IMR-90 (cell line): Measurements from ENCODE around the gene PRR33. TPM values are rescaled to one million over a fixed set of nuclear protein-coding genes. Genes with fewer than 3 reads are reported as not detected.

Source experiments
- ATAC-seq: fragments of 200-7000 bp; cut with Tn5 transposase; 2 replicates; pipeline ENCODE4 v1.9.1; 2020; ENCODE audit warnings: low read depth, mild to moderate bottlenecking, moderate library complexity
- BruUV-seq: library from RNA; stranded (reverse); fragments of 400-500 nt; replicated peaks from 2 replicates; lab custom pipeline; 2021; lab: Mats Ljungman, UMichigan
- CTCF ChIA-PET: fragments of 300-600 bp; formaldehyde crosslinking; extraction: SDS; loops from one replicate; lab custom pipeline; 2021; ENCODE audit warnings: antibody characterized with exemption; lab: Yijun Ruan, JAX
- POLR2A ChIA-PET: fragments of 300-600 bp; sonication (Branson Sonifier 250); formaldehyde crosslinking; loops from one replicate; lab custom pipeline; 2022; ENCODE audit warnings: antibody characterized with exemption; ENCODE audit not compliant: unreplicated experiment; lab: Charles Lee
- DNase-seq: peaks from one replicate; pipeline ENCODE4 v3.0.0; 2013
- H2AFZ ChIP-seq: replicated peaks from 2 replicates; pipeline ENCODE3; 2013; ENCODE audit warnings: low read length, mild to moderate bottlenecking; ENCODE audit not compliant: poor library complexity
- H2AK5ac ChIP-seq: 2 replicates; pipeline ENCODE4 v1.6.1; 2013; ENCODE audit warnings: low read depth, low read length, inconsistent platforms
- H2AK9ac ChIP-seq: replicated peaks from 2 replicates; pipeline ENCODE3; 2013; ENCODE audit warnings: mild to moderate bottlenecking, low read depth, low read length, moderate library complexity; ENCODE audit not compliant: poor library complexity
- H2BK120ac ChIP-seq: 2 replicates; pipeline ENCODE4 v1.6.1; 2013; ENCODE audit warnings: low read depth, low read length, inconsistent platforms
- H2BK15ac ChIP-seq: 3 replicates; pipeline ENCODE4 v1.6.1; 2013; ENCODE audit warnings: low read depth, low read length, inconsistent platforms
- H2BK20ac ChIP-seq: 2 replicates; pipeline ENCODE4 v1.6.1; 2013; ENCODE audit warnings: low read depth, mild to moderate bottlenecking, inconsistent platforms, low read length, moderate library complexity
- H2BK5ac ChIP-seq: 2 replicates; pipeline ENCODE4 v1.6.1; 2013; ENCODE audit warnings: mild to moderate bottlenecking, low read depth, low read length, inconsistent platforms; ENCODE audit not compliant: poor library complexity, severe bottlenecking
- H3K14ac ChIP-seq: replicated peaks from 2 replicates; pipeline ENCODE4 v1.6.1; 2013; ENCODE audit warnings: low read depth, low read length, inconsistent platforms
- H3K18ac ChIP-seq: 2 replicates; pipeline ENCODE4 v1.6.1; 2013; ENCODE audit warnings: low read depth, low read length, control low read depth
- H3K23ac ChIP-seq: 2 replicates; pipeline ENCODE4 v1.6.1; 2013; ENCODE audit warnings: low read depth, low read length, inconsistent platforms
- H3K27ac ChIP-seq: 2 replicates; pipeline ENCODE4 v1.5.1; 2013; ENCODE audit warnings: mild to moderate bottlenecking, control low read depth, low read length; ENCODE audit not compliant: insufficient read depth
- H3K27me3 ChIP-seq: 2 replicates; pipeline ENCODE4 v1.6.1; 2013; ENCODE audit warnings: low read length; ENCODE audit not compliant: control insufficient read depth, insufficient read depth
- H3K36me3 ChIP-seq: 2 replicates; pipeline ENCODE4 v1.6.1; 2013; ENCODE audit warnings: low read length, mixed read lengths; ENCODE audit not compliant: control insufficient read depth, insufficient read depth
- H3K4ac ChIP-seq: 2 replicates; pipeline ENCODE4 v1.6.1; 2013; ENCODE audit warnings: low read depth, low read length, inconsistent platforms
- H3K4me1 ChIP-seq: 2 replicates; pipeline ENCODE4 v1.6.1; 2013; ENCODE audit warnings: low read length, mixed read lengths; ENCODE audit not compliant: control insufficient read depth, insufficient read depth
- H3K4me2 ChIP-seq: 2 replicates; pipeline ENCODE4 v1.6.1; 2013; ENCODE audit warnings: low read depth, mild to moderate bottlenecking, control low read depth, low read length, moderate library complexity
- H3K4me3 ChIP-seq: 2 replicates; pipeline ENCODE4 v1.5.1; 2013; ENCODE audit warnings: low read depth, mild to moderate bottlenecking, control low read depth, low read length, moderate library complexity; ENCODE audit not compliant: insufficient read depth
- H3K56ac ChIP-seq: 2 replicates; pipeline ENCODE4 v1.6.1; 2013; ENCODE audit warnings: low read length, inconsistent platforms; ENCODE audit not compliant: insufficient read depth; ENCODE audit errors: extremely low read depth
- H3K79me1 ChIP-seq, 2 experiments: 2 replicates each; pipeline ENCODE4 v1.6.1; 2013; ENCODE audit warnings: low read length in 2 of 2, inconsistent platforms in 1 of 2, low read depth in 1 of 2
- H3K9ac ChIP-seq: 2 replicates; pipeline ENCODE4 v1.6.1; 2013; ENCODE audit warnings: low read depth, low read length, control low read depth
- H3K9me1 ChIP-seq: 2 replicates; pipeline ENCODE4 v1.6.1; 2013; ENCODE audit warnings: low read length, inconsistent platforms; ENCODE audit not compliant: insufficient read depth
- H3K9me3 ChIP-seq: 2 replicates; pipeline ENCODE4 v1.6.1; 2013; ENCODE audit warnings: low read length; ENCODE audit not compliant: control insufficient read depth, insufficient read depth
- H4K20me1 ChIP-seq: 2 replicates; pipeline ENCODE4 v1.6.1; 2013; ENCODE audit warnings: low read length, inconsistent platforms; ENCODE audit not compliant: insufficient read depth
- H4K5ac ChIP-seq: 2 replicates; pipeline ENCODE4 v1.6.1; 2013; ENCODE audit warnings: mild to moderate bottlenecking, low read depth, low read length, control low read depth
- H4K8ac ChIP-seq, 2 experiments: 2 replicates each; pipeline ENCODE4 v1.6.1; 2013; ENCODE audit warnings: low read depth in 2 of 2, low read length in 2 of 2, control low read depth in 1 of 2, inconsistent platforms in 1 of 2
- H4K91ac ChIP-seq: 2 replicates; pipeline ENCODE4 v1.6.1; 2013; ENCODE audit warnings: low read depth, low read length, inconsistent platforms; ENCODE audit not compliant: insufficient read depth
- MAFK ChIP-seq: IDR thresholded peaks from 2 replicates; pipeline ENCODE4 v1.6.1; 2012; ENCODE audit warnings: low read depth, low read length, improper control_type of control experiment
- RFX5 ChIP-seq: IDR thresholded peaks from 2 replicates; pipeline ENCODE4 v1.8.0; 2012; ENCODE audit warnings: low read depth, mild to moderate bottlenecking, low read length, moderate library complexity
- WGBS, 2 experiments: methylation state at CpG; one replicate each; pipeline versions ENCODE4 v1.1.5 to v1.1.7; 2013; ENCODE audit warnings: missing lambda C conversion rate in 2 of 2; ENCODE audit not compliant: insufficient read length in 1 of 2; ENCODE audit errors: extremely low coverage in 2 of 2; 5-methylcytosine and 5-hydroxymethylcytosine counted together
- dilution Hi-C: fragments of 300-500 bp; cut with HindIII; formaldehyde crosslinking; loops from one replicate; pipeline ENCODE4 v1.14.3; 2018; ENCODE audit warnings: low sequenced_read_pairs; ENCODE audit not compliant: unreplicated experiment
- in situ Hi-C: fragments of 300-500 bp; cut with MboI; formaldehyde crosslinking; loops from 3 replicates; pipeline ENCODE4 v1.14.3; 2019; ENCODE audit warnings: low sequenced_read_pairs, inconsistent platforms, mixed read lengths
- intact Hi-C: fragments of 100-400 bp; cut with micrococcal nuclease; formaldehyde crosslinking; loops from 2 replicates; pipeline ENCODE4 v1.10.0; 2022
- polyA plus RNA-seq, 3 experiments: library from polyadenylated mRNA; depleted of rRNA; stranded (reverse); fragments of >200 nt; gene quantifications; 2 replicates each; pipeline ENCODE4 v1.2.3, GENCODE V29; 2012; ENCODE audit warnings: low replicate concordance in 1 of 3
- total RNA-seq: library from RNA; depleted of rRNA; stranded (reverse); fragments of >200 nt; gene quantifications from 2 replicates; pipeline ENCODE4 v1.2.3, GENCODE V29; 2012
- TF ChIP-seq, protein P1 (sequence below): fragments of 150-350 bp; IDR thresholded peaks from 2 replicates; pipeline ENCODE4 v1.6.1; 2017; ENCODE audit warnings: mild to moderate bottlenecking, antibody characterized with exemption, low read length, low read depth
- TF ChIP-seq, protein P2 (sequence below): conservative IDR thresholded peaks from 2 replicates; pipeline ENCODE4 v1.5.1; 2012; ENCODE audit warnings: mild to moderate bottlenecking, low read depth, low read length, improper control_type of control experiment

The PRR33 gene
- total and polyA plus RNA-seq, 2 of the 4 experiments (the other 2 are of a cell fraction): not detected

DNA sequence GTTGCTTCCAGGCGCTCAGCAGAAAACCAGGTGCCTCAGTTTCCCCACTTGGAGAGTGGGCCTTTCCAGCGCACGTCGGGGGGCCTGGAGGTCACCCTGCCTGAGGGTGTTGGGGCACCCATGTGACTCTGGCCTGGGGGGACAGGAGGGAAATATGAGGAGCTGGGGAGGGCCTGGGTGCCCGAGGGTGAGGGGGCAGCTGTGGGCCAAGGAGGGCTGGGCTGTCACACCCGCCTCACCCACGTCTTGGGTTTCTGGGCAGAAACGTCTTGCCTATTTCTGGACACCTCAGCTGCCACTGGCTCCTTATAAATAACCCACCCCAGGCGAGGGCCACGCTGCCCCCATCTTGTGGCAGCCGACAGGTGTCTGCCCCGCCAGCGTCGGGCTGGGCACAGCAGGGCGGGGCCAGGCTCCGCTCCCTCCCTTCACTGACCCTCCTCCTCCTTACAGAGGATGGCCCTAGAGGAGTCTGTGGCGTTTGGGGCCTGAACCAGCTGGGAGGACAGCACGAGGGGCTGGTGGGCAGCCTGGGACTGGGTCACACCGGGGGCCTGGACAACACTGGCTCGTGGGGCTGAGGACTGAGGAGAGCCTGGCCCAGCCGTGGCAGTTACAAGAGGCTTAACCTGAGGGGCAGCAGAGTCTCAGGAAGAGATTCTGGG lies 29.3 kb upstream of the PRR33 start:
- Histone ChIP-seq H2AK9ac (no peak overlapping the region), H3K4me1 (no peaks in the 10 kb centered on the region), H4K91ac (no peak overlapping the region), H3K14ac (no peak overlapping the region), H3K9me3 (no peaks in the 10 kb centered on the region), H3K9ac (no peak overlapping the region), H3K4me3 (no peak overlapping the region), H3K18ac (no peak overlapping the region), H3K27ac (no peak overlapping the region), H3K27me3 (peaks cover 15% of the 10 kb centered on the region), H2AK5ac (no peak overlapping the region), H2BK20ac (no peak overlapping the region), H2BK5ac (no peak overlapping the region), H3K23ac (no peak overlapping the region), H3K4me2 (no peak overlapping the region), H4K20me1 (no peaks in the 10 kb centered on the region; the same call in 1 of the 2 replicates), H3K56ac (no peak overlapping the region), H3K4ac (no peak overlapping the region), H2BK120ac (no peak overlapping the region), H4K5ac (no peak overlapping the region), H2AFZ (no peak overlapping the region), H3K79me1 (no peaks in the 10 kb centered on the region), H2BK15ac (no peak overlapping the region), H4K8ac (no peak overlapping the region), H3K36me3 (no peaks in the 10 kb centered on the region), H3K9me1 (no peaks in the 10 kb centered on the region)
- DNase-seq (no peak), ATAC-seq (no peak)
- in situ Hi-C loops: no loop called here
- intact Hi-C loops: no loop called here
- ChIA-PET POLR2A (no interaction called here), CTCF (interaction anchor here (0.7 kb wide), 1 partner anchor 23 kb away, joined by 3 read pairs; no protein-coding TSS in a partner anchor)
- BruUV-seq: no TSS peak
- 85% methylated on average over 6 of the region's 21 CpGs; no CpG with 5 or more reads in 1 of the 2 experiments for WGBS, 2 experiments
- TF ChIP-seq, protein P1, sequence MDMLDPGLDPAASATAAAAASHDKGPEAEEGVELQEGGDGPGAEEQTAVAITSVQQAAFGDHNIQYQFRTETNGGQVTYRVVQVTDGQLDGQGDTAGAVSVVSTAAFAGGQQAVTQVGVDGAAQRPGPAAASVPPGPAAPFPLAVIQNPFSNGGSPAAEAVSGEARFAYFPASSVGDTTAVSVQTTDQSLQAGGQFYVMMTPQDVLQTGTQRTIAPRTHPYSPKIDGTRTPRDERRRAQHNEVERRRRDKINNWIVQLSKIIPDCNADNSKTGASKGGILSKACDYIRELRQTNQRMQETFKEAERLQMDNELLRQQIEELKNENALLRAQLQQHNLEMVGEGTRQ: no peak
- TF ChIP-seq MAFK (no peak), RFX5 (no peak)
- TF ChIP-seq, protein P2, sequence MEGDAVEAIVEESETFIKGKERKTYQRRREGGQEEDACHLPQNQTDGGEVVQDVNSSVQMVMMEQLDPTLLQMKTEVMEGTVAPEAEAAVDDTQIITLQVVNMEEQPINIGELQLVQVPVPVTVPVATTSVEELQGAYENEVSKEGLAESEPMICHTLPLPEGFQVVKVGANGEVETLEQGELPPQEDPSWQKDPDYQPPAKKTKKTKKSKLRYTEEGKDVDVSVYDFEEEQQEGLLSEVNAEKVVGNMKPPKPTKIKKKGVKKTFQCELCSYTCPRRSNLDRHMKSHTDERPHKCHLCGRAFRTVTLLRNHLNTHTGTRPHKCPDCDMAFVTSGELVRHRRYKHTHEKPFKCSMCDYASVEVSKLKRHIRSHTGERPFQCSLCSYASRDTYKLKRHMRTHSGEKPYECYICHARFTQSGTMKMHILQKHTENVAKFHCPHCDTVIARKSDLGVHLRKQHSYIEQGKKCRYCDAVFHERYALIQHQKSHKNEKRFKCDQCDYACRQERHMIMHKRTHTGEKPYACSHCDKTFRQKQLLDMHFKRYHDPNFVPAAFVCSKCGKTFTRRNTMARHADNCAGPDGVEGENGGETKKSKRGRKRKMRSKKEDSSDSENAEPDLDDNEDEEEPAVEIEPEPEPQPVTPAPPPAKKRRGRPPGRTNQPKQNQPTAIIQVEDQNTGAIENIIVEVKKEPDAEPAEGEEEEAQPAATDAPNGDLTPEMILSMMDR: no peak
- dilution Hi-C loops: no loop called here
